IMR-90 (cell line): ENCODE data around the gene IST1. TPM values are rescaled to one million over a fixed set of nuclear protein-coding genes. Genes with fewer than 3 reads are reported as not detected.
A peak's percentile ranks its signal among the peaks of the same experiment; 100 is the strongest.

Experiments
- ATAC-seq: fragments of 200-7000 bp; cut with Tn5 transposase; 2 replicates; pipeline ENCODE4 v1.9.1; 2020; ENCODE audit warnings: low read depth, mild to moderate bottlenecking, moderate library complexity
- BruUV-seq: library from RNA; stranded (reverse); fragments of 400-500 nt; replicated peaks from 2 replicates; lab custom pipeline; 2021; lab: Mats Ljungman, UMichigan
- CTCF ChIA-PET: fragments of 300-600 bp; formaldehyde crosslinking; extraction: SDS; loops from one replicate; lab custom pipeline; 2021; ENCODE audit warnings: antibody characterized with exemption; lab: Yijun Ruan, JAX
- POLR2A ChIA-PET: fragments of 300-600 bp; sonication (Branson Sonifier 250); formaldehyde crosslinking; loops from one replicate; lab custom pipeline; 2022; ENCODE audit warnings: antibody characterized with exemption; ENCODE audit not compliant: unreplicated experiment; lab: Charles Lee
- DNase-seq: peaks from one replicate; pipeline ENCODE4 v3.0.0; 2013
- H2AFZ ChIP-seq: replicated peaks from 2 replicates; pipeline ENCODE3; 2013; ENCODE audit warnings: low read length, mild to moderate bottlenecking; ENCODE audit not compliant: poor library complexity
- H2AK5ac ChIP-seq: 2 replicates; pipeline ENCODE4 v1.6.1; 2013; ENCODE audit warnings: low read depth, low read length, inconsistent platforms
- H2AK9ac ChIP-seq: replicated peaks from 2 replicates; pipeline ENCODE3; 2013; ENCODE audit warnings: mild to moderate bottlenecking, low read depth, low read length, moderate library complexity; ENCODE audit not compliant: poor library complexity
- H2BK120ac ChIP-seq: 2 replicates; pipeline ENCODE4 v1.6.1; 2013; ENCODE audit warnings: low read depth, low read length, inconsistent platforms
- H2BK15ac ChIP-seq: 3 replicates; pipeline ENCODE4 v1.6.1; 2013; ENCODE audit warnings: low read depth, low read length, inconsistent platforms
- H2BK20ac ChIP-seq: 2 replicates; pipeline ENCODE4 v1.6.1; 2013; ENCODE audit warnings: low read depth, mild to moderate bottlenecking, inconsistent platforms, low read length, moderate library complexity
- H2BK5ac ChIP-seq: 2 replicates; pipeline ENCODE4 v1.6.1; 2013; ENCODE audit warnings: mild to moderate bottlenecking, low read depth, low read length, inconsistent platforms; ENCODE audit not compliant: poor library complexity, severe bottlenecking
- H3K14ac ChIP-seq: replicated peaks from 2 replicates; pipeline ENCODE4 v1.6.1; 2013; ENCODE audit warnings: low read depth, low read length, inconsistent platforms
- H3K18ac ChIP-seq: 2 replicates; pipeline ENCODE4 v1.6.1; 2013; ENCODE audit warnings: low read depth, low read length, control low read depth
- H3K23ac ChIP-seq: 2 replicates; pipeline ENCODE4 v1.6.1; 2013; ENCODE audit warnings: low read depth, low read length, inconsistent platforms
- H3K27ac ChIP-seq: 2 replicates; pipeline ENCODE4 v1.5.1; 2013; ENCODE audit warnings: mild to moderate bottlenecking, control low read depth, low read length; ENCODE audit not compliant: insufficient read depth
- H3K27me3 ChIP-seq: 2 replicates; pipeline ENCODE4 v1.6.1; 2013; ENCODE audit warnings: low read length; ENCODE audit not compliant: control insufficient read depth, insufficient read depth
- H3K36me3 ChIP-seq: 2 replicates; pipeline ENCODE4 v1.6.1; 2013; ENCODE audit warnings: low read length, mixed read lengths; ENCODE audit not compliant: control insufficient read depth, insufficient read depth
- H3K4ac ChIP-seq: 2 replicates; pipeline ENCODE4 v1.6.1; 2013; ENCODE audit warnings: low read depth, low read length, inconsistent platforms
- H3K4me1 ChIP-seq: 2 replicates; pipeline ENCODE4 v1.6.1; 2013; ENCODE audit warnings: low read length, mixed read lengths; ENCODE audit not compliant: control insufficient read depth, insufficient read depth
- H3K4me2 ChIP-seq: 2 replicates; pipeline ENCODE4 v1.6.1; 2013; ENCODE audit warnings: low read depth, mild to moderate bottlenecking, control low read depth, low read length, moderate library complexity
- H3K4me3 ChIP-seq: 2 replicates; pipeline ENCODE4 v1.5.1; 2013; ENCODE audit warnings: low read depth, mild to moderate bottlenecking, control low read depth, low read length, moderate library complexity; ENCODE audit not compliant: insufficient read depth
- H3K56ac ChIP-seq: 2 replicates; pipeline ENCODE4 v1.6.1; 2013; ENCODE audit warnings: low read length, inconsistent platforms; ENCODE audit not compliant: insufficient read depth; ENCODE audit errors: extremely low read depth
- H3K79me1 ChIP-seq, 2 experiments: 2 replicates each; pipeline ENCODE4 v1.6.1; 2013; ENCODE audit warnings: low read length in 2 of 2, inconsistent platforms in 1 of 2, low read depth in 1 of 2
- H3K9ac ChIP-seq: 2 replicates; pipeline ENCODE4 v1.6.1; 2013; ENCODE audit warnings: low read depth, low read length, control low read depth
- H3K9me1 ChIP-seq: 2 replicates; pipeline ENCODE4 v1.6.1; 2013; ENCODE audit warnings: low read length, inconsistent platforms; ENCODE audit not compliant: insufficient read depth
- H3K9me3 ChIP-seq: 2 replicates; pipeline ENCODE4 v1.6.1; 2013; ENCODE audit warnings: low read length; ENCODE audit not compliant: control insufficient read depth, insufficient read depth
- H4K20me1 ChIP-seq: 2 replicates; pipeline ENCODE4 v1.6.1; 2013; ENCODE audit warnings: low read length, inconsistent platforms; ENCODE audit not compliant: insufficient read depth
- H4K5ac ChIP-seq: 2 replicates; pipeline ENCODE4 v1.6.1; 2013; ENCODE audit warnings: mild to moderate bottlenecking, low read depth, low read length, control low read depth
- H4K8ac ChIP-seq, 2 experiments: 2 replicates each; pipeline ENCODE4 v1.6.1; 2013; ENCODE audit warnings: low read depth in 2 of 2, low read length in 2 of 2, control low read depth in 1 of 2, inconsistent platforms in 1 of 2
- H4K91ac ChIP-seq: 2 replicates; pipeline ENCODE4 v1.6.1; 2013; ENCODE audit warnings: low read depth, low read length, inconsistent platforms; ENCODE audit not compliant: insufficient read depth
- BHLHE40 ChIP-seq: fragments of 150-350 bp; IDR thresholded peaks from 2 replicates; pipeline ENCODE4 v1.6.1; 2016; ENCODE audit warnings: mild to moderate bottlenecking, low read depth, low read length
- CEBPB ChIP-seq: IDR thresholded peaks from 2 replicates; pipeline ENCODE4 v1.6.1; 2012; ENCODE audit warnings: low read depth, low read length, improper control_type of control experiment
- CHD1 ChIP-seq: IDR thresholded peaks from 2 replicates; pipeline ENCODE4 v1.6.1; 2012; ENCODE audit warnings: low read depth, low read length, improper control_type of control experiment
- CTCF ChIP-seq: conservative IDR thresholded peaks from 2 replicates; pipeline ENCODE4 v1.5.1; 2012; ENCODE audit warnings: mild to moderate bottlenecking, low read depth, low read length, improper control_type of control experiment
- ELK1 ChIP-seq: fragments of 150-350 bp; IDR thresholded peaks from 2 replicates; pipeline ENCODE4 v1.6.1; 2016; ENCODE audit warnings: low read depth, mild to moderate bottlenecking, low read length, moderate library complexity, borderline replicate concordance
- FOS ChIP-seq: fragments of 150-350 bp; IDR thresholded peaks from 2 replicates; pipeline ENCODE4 v1.6.1; 2016; ENCODE audit warnings: low read depth, low read length
- MAFK ChIP-seq: IDR thresholded peaks from 2 replicates; pipeline ENCODE4 v1.6.1; 2012; ENCODE audit warnings: low read depth, low read length, improper control_type of control experiment
- NFE2L2 ChIP-seq: fragments of 150-350 bp; IDR thresholded peaks from 2 replicates; pipeline ENCODE4 v1.6.1; 2016; ENCODE audit warnings: low read depth, mild to moderate bottlenecking, low read length
- POLR2A ChIP-seq: IDR thresholded peaks from 2 replicates; pipeline ENCODE4 v1.6.1; 2012; ENCODE audit warnings: mild to moderate bottlenecking, low read depth, low read length
- RAD21 ChIP-seq: IDR thresholded peaks from 2 replicates; pipeline ENCODE4 v1.6.1; 2012; ENCODE audit warnings: low read length, improper control_type of control experiment
- RFX5 ChIP-seq: IDR thresholded peaks from 2 replicates; pipeline ENCODE4 v1.8.0; 2012; ENCODE audit warnings: low read depth, mild to moderate bottlenecking, low read length, moderate library complexity
- WGBS, 2 experiments: methylation state at CpG; one replicate each; pipeline versions ENCODE4 v1.1.5 to v1.1.7; 2013; ENCODE audit warnings: missing lambda C conversion rate in 2 of 2; ENCODE audit not compliant: insufficient read length in 1 of 2; ENCODE audit errors: extremely low coverage in 2 of 2; 5-methylcytosine and 5-hydroxymethylcytosine counted together
- dilution Hi-C: fragments of 300-500 bp; cut with HindIII; formaldehyde crosslinking; loops from one replicate; pipeline ENCODE4 v1.14.3; 2018; ENCODE audit warnings: low sequenced_read_pairs; ENCODE audit not compliant: unreplicated experiment
- in situ Hi-C: fragments of 300-500 bp; cut with MboI; formaldehyde crosslinking; loops from 3 replicates; pipeline ENCODE4 v1.14.3; 2019; ENCODE audit warnings: low sequenced_read_pairs, inconsistent platforms, mixed read lengths
- intact Hi-C: fragments of 100-400 bp; cut with micrococcal nuclease; formaldehyde crosslinking; loops from 2 replicates; pipeline ENCODE4 v1.10.0; 2022
- polyA plus RNA-seq, 3 experiments: library from polyadenylated mRNA; depleted of rRNA; stranded (reverse); fragments of >200 nt; gene quantifications; 2 replicates each; pipeline ENCODE4 v1.2.3, GENCODE V29; 2012; ENCODE audit warnings: low replicate concordance in 1 of 3
- total RNA-seq: library from RNA; depleted of rRNA; stranded (reverse); fragments of >200 nt; gene quantifications from 2 replicates; pipeline ENCODE4 v1.2.3, GENCODE V29; 2012

Gene IST1
- total and polyA plus RNA-seq, 2 of the 4 experiments (the other 2 are of a cell fraction): 134 to 186 TPM

GRCh38 chr16:71847096-71847495, 48.2 kb upstream of the IST1 start:
- no peak overlapping the region for H3K4ac ChIP-seq
- H4K8ac ChIP-seq: no peak overlapping the region
- no peak overlapping the region for H2BK5ac ChIP-seq
- H3K4me1 ChIP-seq: peaks cover 3% of the 10 kb centered on the region; the same call in 1 of the 2 replicates
- H3K27ac ChIP-seq: no peak overlapping the region
- ChIA-PET POLR2A (no interaction called here), CTCF (interaction anchor here (0.5 kb wide), 1 partner anchor 126 kb away, joined by 3 read pairs; no protein-coding TSS in a partner anchor)
- H3K4me3 ChIP-seq: peak overlapping the region; percentile 97
- no peaks in the 10 kb centered on the region for H3K27me3 ChIP-seq
- WGBS, 2 experiments: no CpG with 5 or more reads among the region's 3 CpGs
- no peak overlapping the region for H2AK5ac ChIP-seq
- no peak overlapping the region for H3K14ac ChIP-seq
- no peak overlapping the region for H2AFZ ChIP-seq
- peaks cover 31% of the 10 kb centered on the region for H3K36me3 ChIP-seq
- H3K4me2 ChIP-seq: peak overlapping the region; percentile 99
- ATAC-seq (no peak), DNase-seq (no peak)
- H2BK20ac ChIP-seq: no peak overlapping the region
- no TSS peak for BruUV-seq
- H4K5ac ChIP-seq: no peak overlapping the region
- H3K79me1 ChIP-seq: peaks cover 16 to 46% of the 10 kb centered on the region in 2 experiments; a peak in 3 of 4 replicates
- no peak overlapping the region; the same call in 1 of the 2 replicates for H3K23ac ChIP-seq
- in situ Hi-C loops (no loop called here), dilution Hi-C loops (no loop called here), intact Hi-C loops (no loop called here)
- H3K9ac ChIP-seq: peak overlapping the region; percentile 97; the same call in 1 of the 2 replicates
- H3K9me1 ChIP-seq: no peaks in the 10 kb centered on the region; the same call in 1 of the 2 replicates
- no peak overlapping the region for H2BK120ac ChIP-seq
- no peaks in the 10 kb centered on the region for H3K9me3 ChIP-seq
- TF ChIP-seq FOS (no peak), CTCF (no peak), NFE2L2 (no peak), RFX5 (no peak), ELK1 (no peak), CHD1 (no peak), BHLHE40 (no peak), MAFK (no peak), POLR2A (no peak), RAD21 (no peak), CEBPB (no peak)
- H2BK15ac ChIP-seq: no peak overlapping the region
- H2AK9ac ChIP-seq: no peak overlapping the region
- H3K18ac ChIP-seq: no peak overlapping the region
- H4K91ac ChIP-seq: no peak overlapping the region
- peaks cover 11% of the 10 kb centered on the region; the same call in 1 of the 2 replicates for H4K20me1 ChIP-seq
- no peak overlapping the region for H3K56ac ChIP-seq
